Calu3 (cell line): ENCODE data around the gene IQCB1. TPM values are rescaled to one million over a fixed set of nuclear protein-coding genes. Genes with fewer than 3 reads are reported as not detected.
"Not testable (repeated sequence)": the region's sequence is repeated elsewhere in the genome, so short reads cannot be mapped to it uniquely, and the experiment has no call there.

Source experiments
- BruUV-seq: library from RNA; stranded (reverse); fragments of 400-500 nt; replicated peaks from 2 replicates; lab custom pipeline; 2021; lab: Mats Ljungman, UMichigan
- CTCF ChIA-PET: fragments of 300-600 bp; sonication (Branson Sonifier 250); formaldehyde crosslinking; loops from one replicate; lab custom pipeline; 2022; ENCODE audit warnings: antibody characterized with exemption; lab: Charles Lee
- DNase-seq: peaks from one replicate; pipeline ENCODE4 v3.0.0; 2022
- H3K27ac Mint-ChIP-seq: one replicate; pipeline ENCODE4 v1.8.0; 2022; ENCODE audit warnings: mixed read lengths; ENCODE audit not compliant: unreplicated experiment
- H3K27me3 Mint-ChIP-seq: one replicate; pipeline ENCODE4 v1.8.0; 2022; ENCODE audit warnings: mixed read lengths; ENCODE audit not compliant: unreplicated experiment
- H3K36me3 Mint-ChIP-seq: one replicate; pipeline ENCODE4 v1.8.0; 2022; ENCODE audit warnings: mild to moderate bottlenecking, moderate library complexity, mixed read lengths; ENCODE audit not compliant: insufficient read depth, unreplicated experiment
- H3K4me1 Mint-ChIP-seq: one replicate; pipeline ENCODE4 v1.8.0; 2022; ENCODE audit warnings: mild to moderate bottlenecking, low read depth, mixed read lengths; ENCODE audit not compliant: unreplicated experiment
- H3K4me3 Mint-ChIP-seq: one replicate; pipeline ENCODE4 v1.8.0; 2022; ENCODE audit warnings: mild to moderate bottlenecking, low read depth, moderate library complexity, mixed read lengths; ENCODE audit not compliant: unreplicated experiment
- H3K9me3 Mint-ChIP-seq: one replicate; pipeline ENCODE4 v1.8.0; 2022; ENCODE audit warnings: low read depth, mixed read lengths; ENCODE audit not compliant: unreplicated experiment
- intact Hi-C: fragments of 100-400 bp; cut with micrococcal nuclease; formaldehyde crosslinking; loops from one replicate; pipeline ENCODE4 v1.10.0; 2022; ENCODE audit not compliant: unreplicated experiment
- total RNA-seq: library from RNA; stranded (reverse); gene quantifications from 2 replicates; pipeline ENCODE4 v1.2.3, GENCODE V29; 2022
- TF ChIP-seq, protein P1 (sequence below): fragments of 200-600 bp; IDR thresholded peaks from one replicate; pipeline ENCODE4 v1.8.0; 2022; ENCODE audit warnings: antibody characterized with exemption; ENCODE audit not compliant: unreplicated experiment

Gene IQCB1
- total RNA-seq, 1 experiment from 2014 or later: 25.0 TPM

DNA sequence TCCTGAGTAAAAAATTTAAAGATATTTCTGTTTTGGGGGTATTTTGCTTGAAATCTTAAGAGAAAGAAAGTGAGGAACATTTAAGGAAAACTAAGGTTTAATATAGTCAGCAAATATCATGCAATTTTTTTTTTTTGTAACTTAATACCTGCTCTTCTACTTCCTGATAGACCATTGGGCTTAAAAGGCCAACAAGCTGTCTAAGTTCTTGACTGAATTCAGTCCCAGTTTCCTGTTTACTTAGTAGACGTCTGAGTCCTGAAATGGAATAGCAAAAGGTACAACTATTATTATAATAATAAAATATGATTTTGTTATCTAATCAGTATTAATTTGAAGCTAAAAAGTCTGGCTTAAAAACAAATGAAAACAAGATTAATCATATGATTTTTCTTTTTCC lies 37.9 kb downstream of the IQCB1 start:
- CTCF ChIA-PET: interaction anchor here (0.7 kb wide), 1 partner anchor 13 kb away, joined by 12 read pairs; no protein-coding TSS in a partner anchor
- TF ChIP-seq, protein P1, sequence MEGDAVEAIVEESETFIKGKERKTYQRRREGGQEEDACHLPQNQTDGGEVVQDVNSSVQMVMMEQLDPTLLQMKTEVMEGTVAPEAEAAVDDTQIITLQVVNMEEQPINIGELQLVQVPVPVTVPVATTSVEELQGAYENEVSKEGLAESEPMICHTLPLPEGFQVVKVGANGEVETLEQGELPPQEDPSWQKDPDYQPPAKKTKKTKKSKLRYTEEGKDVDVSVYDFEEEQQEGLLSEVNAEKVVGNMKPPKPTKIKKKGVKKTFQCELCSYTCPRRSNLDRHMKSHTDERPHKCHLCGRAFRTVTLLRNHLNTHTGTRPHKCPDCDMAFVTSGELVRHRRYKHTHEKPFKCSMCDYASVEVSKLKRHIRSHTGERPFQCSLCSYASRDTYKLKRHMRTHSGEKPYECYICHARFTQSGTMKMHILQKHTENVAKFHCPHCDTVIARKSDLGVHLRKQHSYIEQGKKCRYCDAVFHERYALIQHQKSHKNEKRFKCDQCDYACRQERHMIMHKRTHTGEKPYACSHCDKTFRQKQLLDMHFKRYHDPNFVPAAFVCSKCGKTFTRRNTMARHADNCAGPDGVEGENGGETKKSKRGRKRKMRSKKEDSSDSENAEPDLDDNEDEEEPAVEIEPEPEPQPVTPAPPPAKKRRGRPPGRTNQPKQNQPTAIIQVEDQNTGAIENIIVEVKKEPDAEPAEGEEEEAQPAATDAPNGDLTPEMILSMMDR: no peak
- H3K9me3 Mint-ChIP-seq: no peaks in the 10 kb centered on the region
- DNase-seq: no peak
- no peaks in the 10 kb centered on the region for H3K4me1 Mint-ChIP-seq
- H3K36me3 Mint-ChIP-seq: peaks cover 4% of the 10 kb centered on the region
- no TSS peak for BruUV-seq
- H3K4me3 Mint-ChIP-seq: no peak overlapping the region
- no peak overlapping the region for H3K27ac Mint-ChIP-seq
- no peaks in the 10 kb centered on the region for H3K27me3 Mint-ChIP-seq
- intact Hi-C loops: no loop called here

DNA sequence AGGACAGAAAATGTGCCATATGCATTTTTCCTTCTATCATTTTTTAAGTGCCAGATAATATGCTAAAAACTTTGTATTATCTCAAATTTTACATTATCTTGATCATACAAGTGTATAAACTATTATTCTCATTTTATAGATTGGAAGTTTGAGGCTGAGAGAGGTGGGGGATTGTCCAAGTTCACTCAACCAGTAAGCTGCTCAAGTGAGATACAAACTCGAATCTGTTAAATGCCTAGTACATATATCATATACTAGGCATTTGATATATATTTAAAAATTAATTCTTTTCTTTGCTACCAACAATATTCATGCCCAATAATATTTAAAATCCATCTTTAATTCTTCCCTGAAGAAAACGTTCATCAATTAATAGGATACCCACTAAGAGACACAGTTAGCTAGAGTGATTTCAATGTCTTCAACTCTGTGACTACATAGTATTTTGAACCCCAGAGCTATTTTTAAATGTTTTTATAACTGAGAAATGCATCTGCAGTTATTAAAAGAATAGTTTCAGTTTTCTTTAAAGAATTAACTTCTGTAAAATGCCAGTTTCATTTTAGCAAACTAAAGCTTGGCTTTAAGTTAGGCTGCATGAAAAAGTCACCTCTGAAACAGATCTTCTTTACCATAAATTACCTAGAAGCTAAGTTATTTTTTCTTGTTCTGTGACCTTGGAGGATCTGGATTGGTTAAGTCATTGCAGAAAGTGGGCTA lies 40.4 kb downstream of the IQCB1 start:
- intact Hi-C loops: no loop called here
- Mint-ChIP-seq H3K27ac (no peak overlapping the region), H3K4me3 (no peak overlapping the region), H3K27me3 (no peaks in the 10 kb centered on the region), H3K4me1 (no peaks in the 10 kb centered on the region), H3K9me3 (no peaks in the 10 kb centered on the region), H3K36me3 (peaks cover 4% of the 10 kb centered on the region)
- BruUV-seq: no TSS peak
- CTCF ChIA-PET: no interaction called here
- no peak for DNase-seq
- TF ChIP-seq, protein P1: no peak

DNA sequence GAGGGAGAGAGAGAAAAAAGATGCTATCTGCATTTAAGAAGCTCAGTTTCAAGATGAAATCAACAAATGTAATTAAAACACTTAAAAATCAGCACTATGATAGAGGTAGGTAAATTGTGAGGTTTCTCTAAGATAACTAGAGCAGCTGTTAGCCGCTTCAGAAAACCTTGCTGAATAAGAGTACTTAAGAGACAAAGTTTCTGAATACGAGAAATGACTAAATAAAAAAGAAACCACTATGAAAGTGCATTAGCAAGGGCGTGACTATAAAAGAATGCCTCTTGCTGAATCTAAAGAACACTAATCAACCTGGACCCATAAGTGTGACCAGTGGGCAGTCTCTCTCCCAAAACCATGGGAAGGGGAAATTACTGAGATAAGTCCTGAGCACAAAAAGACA lies 41.8 kb downstream of the IQCB1 start:
- CTCF ChIA-PET: no interaction called here

DNA sequence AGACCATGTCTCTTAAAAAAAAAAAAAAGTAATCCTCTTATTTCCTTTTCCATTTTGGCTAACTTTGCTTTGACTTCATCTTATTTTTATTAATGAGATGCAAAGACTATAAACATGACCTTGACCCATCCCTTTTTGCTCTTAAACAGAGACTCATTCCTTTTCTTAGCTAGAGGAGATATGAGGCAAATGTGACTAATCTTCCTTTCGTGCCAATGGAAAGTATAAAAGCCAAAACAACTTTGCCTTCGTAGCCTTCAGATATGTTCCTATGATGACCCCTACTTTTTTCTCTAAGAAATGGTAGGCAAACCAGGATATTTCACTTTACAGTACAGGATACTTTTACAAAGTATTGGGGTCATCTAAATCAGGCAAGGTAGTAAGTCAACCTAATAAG lies 48.4 kb downstream of the IQCB1 start:
- Mint-ChIP-seq H3K27ac (peak overlapping the region; percentile 23), H3K27me3 (no peaks in the 10 kb centered on the region), H3K9me3 (no peaks in the 10 kb centered on the region), H3K4me3 (no peak overlapping the region), H3K36me3 (peaks cover 19% of the 10 kb centered on the region), H3K4me1 (no peaks in the 10 kb centered on the region)
- no TSS peak for BruUV-seq
- TF ChIP-seq, protein P1: no peak
- intact Hi-C loops: no loop called here
- CTCF ChIA-PET: no interaction called here
- no peak for DNase-seq

More for the DNA sequence above, 41.8 kb downstream of the IQCB1 start:
- BruUV-seq: no TSS peak
- Mint-ChIP-seq H3K27ac (no peak overlapping the region), H3K4me3 (no peak overlapping the region), H3K27me3 (no peaks in the 10 kb centered on the region), H3K36me3 (peaks cover 10% of the 10 kb centered on the region), H3K9me3 (no peaks in the 10 kb centered on the region), H3K4me1 (no peaks in the 10 kb centered on the region)
- intact Hi-C loops: no loop called here
- TF ChIP-seq, protein P1: no peak
- DNase-seq: no peak

DNA sequence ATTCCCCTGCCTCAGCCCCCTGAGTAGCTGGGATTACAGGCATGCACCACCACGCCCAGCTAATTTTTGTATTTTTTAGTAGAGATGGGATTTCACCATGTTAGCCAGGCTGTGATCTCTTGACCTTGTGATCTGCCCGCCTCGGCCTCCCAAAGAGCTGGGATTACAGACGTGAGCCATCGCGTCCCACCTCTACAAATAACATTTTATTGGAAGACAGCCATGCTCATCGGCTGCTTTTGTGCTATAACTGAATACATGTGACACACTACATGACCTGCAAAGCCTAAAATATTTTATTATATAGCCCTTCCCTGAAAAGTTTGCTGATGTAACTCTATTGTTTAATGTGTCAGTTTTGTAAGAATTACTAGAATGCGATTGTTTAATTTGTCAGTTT lies 52.1 kb downstream of the IQCB1 start:
- H3K27me3 Mint-ChIP-seq, BruUV-seq, H3K27ac Mint-ChIP-seq, DNase-seq, H3K4me1 Mint-ChIP-seq, CTCF ChIA-PET, H3K4me3 Mint-ChIP-seq, H3K9me3 Mint-ChIP-seq, intact Hi-C loops: not testable (repeated sequence)
- peaks cover 18% of the 10 kb centered on the region for H3K36me3 Mint-ChIP-seq
